ENCODE measurements around the gene ACACB. TPM values are rescaled to one million over a fixed set of nuclear protein-coding genes. Genes with fewer than 3 reads are reported as not detected.

The ACACB gene
- total RNA-seq, 6 experiments from 2014 or later = 107 to 237 (median 187) TPM

DNA sequence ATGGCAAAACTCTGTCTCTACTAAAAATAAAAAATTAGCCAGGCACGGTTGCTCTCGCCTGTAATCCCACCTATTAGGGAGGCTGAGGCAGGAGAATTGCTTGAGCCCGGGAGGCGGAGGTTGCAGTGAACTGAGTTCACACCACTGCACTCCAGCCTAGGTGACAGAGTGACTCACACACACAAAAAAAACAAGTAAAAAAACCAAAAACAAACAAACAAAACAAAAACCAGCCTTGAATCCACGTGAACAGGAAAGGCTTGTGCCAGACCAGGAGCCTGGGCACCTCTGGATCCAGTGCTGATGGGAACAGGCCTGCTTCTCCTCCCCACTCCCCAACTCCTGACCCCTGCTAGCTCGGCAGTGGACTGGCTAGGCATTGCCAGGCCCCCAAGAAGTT, 189.2 kb downstream of the ACACB start:
- Histone ChIP-seq H3K4me1 (peaks cover 0 to 23% (median under 1%) of the 10 kb centered on the region in 4 donors), H3K27ac (no peak overlapping the region), H3K9me3 (no peaks in the 10 kb centered on the region), H3K4me3 (no peak overlapping the region), H3K36me3 (no peaks in the 10 kb centered on the region), H3K27me3 (no peaks in the 10 kb centered on the region)
- intact Hi-C loops (cut with DNase I) = no loop called here
- ATAC-seq (peak in 2 of 4 donors; percentile 9 to 33), DNase-seq (no peak)
- 27% methylated on average over 4 of the region's 6 CpGs for WGBS (ENCODE audit: insufficient coverage, low coverage, low lambda C conversion rate, missing lambda C conversion rate)
- TF ChIP-seq CTCF (IDR thresholded peaks at IDR 0.05) (no peak), POLR2A (IDR thresholded peaks at IDR 0.05) (no peak)

DNA sequence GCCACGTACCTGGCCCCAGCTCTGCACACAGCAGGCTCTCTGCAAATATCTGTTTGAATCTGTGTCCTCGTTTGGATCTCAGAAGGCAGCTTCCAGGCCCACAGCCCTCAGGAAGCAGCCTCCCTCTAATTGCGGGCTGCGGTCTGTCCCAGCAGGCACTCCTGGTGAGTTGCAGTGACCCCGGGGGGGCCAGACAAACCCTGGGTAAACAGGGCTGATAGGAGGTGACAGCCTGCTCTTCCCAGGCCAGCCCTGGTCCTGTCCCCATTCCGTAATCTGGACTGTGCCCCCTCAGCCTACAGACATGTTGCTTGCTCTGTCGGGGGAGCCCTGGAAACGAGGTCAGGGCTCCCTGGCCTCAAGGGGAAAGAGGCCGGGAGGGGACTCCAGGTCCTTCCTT, 190.7 kb downstream of the ACACB start:
- no peak overlapping the region for H3K4me3 ChIP-seq
- no peaks in the 10 kb centered on the region for H3K36me3 ChIP-seq
- H3K27me3 ChIP-seq = no peaks in the 10 kb centered on the region
- no peaks in the 10 kb centered on the region for H3K9me3 ChIP-seq
- no peak for DNase-seq
- ATAC-seq = peak; percentile 24 to 39 (median 32)
- H3K27ac ChIP-seq = no peak overlapping the region
- 17% methylated on average over 1 of the region's 9 CpGs for WGBS (ENCODE audit: insufficient coverage, low coverage, low lambda C conversion rate, missing lambda C conversion rate)
- intact Hi-C loops (cut with DNase I) = no loop called here
- peaks cover 0 to 23% (median under 1%) of the 10 kb centered on the region in 4 donors for H3K4me1 ChIP-seq
- no peak for TF ChIP-seq POLR2A (IDR thresholded peaks at IDR 0.05)
- no peak for TF ChIP-seq CTCF (IDR thresholded peaks at IDR 0.05)

DNA sequence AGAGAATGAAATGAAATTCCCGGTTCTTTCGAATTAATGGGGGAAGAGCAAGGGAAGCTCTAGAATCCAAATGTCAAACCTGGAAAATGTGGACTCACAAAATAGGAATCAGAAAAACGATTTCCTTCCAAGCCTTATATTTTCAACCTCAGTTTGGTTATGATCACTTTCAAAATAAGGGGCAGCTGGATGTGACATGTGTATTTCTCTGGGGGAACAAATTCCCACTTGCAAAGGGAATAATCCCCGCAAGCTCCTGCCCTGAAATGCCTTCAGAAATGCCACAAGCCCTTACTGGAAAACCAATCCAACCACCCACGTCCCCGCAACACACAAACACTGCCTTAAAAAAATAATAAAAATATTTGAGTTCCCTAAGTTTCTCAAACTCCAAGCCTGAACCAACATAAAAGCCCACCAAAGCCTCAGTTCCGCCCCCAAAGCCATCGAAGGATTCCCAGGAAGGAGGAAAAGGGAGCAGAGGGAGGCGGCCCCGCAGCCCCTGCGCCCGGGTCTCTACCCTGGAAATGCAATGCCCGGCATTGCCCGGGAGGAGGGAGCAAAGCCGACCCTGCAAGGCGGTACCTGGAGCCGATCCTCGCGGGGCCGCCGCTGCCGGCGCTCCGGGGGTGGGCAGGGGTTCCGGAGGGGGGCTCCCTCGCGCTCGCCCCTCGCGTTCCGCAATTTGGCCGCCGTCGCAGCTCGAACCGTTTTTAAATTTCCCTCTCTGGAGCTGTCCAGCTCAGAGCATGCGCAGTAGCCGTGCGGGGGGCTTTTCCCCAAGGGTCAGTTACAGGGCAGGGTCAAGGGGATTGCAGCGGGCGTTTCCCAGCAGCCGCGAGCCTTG, 192.4 kb downstream of the ACACB start, which contains the start of gene FOXN4:
Gene FOXN4, minus strand, starts transcription at position 751 of the 847 bp plus-strand sequence. CDS start 963 bp downstream, outside the sequence.
- WGBS (ENCODE audit: insufficient coverage, low coverage, low lambda C conversion rate, missing lambda C conversion rate) = 4% methylated on average over 16 of the region's 43 CpGs
- DNase-seq (no peak), ATAC-seq (no peak)
- H3K9me3 ChIP-seq = no peaks in the 10 kb centered on the region
- TF ChIP-seq CTCF (IDR thresholded peaks at IDR 0.05) (no peak), POLR2A (IDR thresholded peaks at IDR 0.05) (no peak)
- peaks cover 0 to 13% (median under 1%) of the 10 kb centered on the region in 4 donors for H3K4me1 ChIP-seq
- intact Hi-C loops (cut with DNase I) = no loop called here
- H3K36me3 ChIP-seq = no peaks in the 10 kb centered on the region
- H3K4me3 ChIP-seq = peak within 1 kb of the TSS; percentile 16 to 45 (median 31)
- no peaks in the 10 kb centered on the region for H3K27me3 ChIP-seq
- H3K27ac ChIP-seq = no peak within 1 kb of the TSS

DNA sequence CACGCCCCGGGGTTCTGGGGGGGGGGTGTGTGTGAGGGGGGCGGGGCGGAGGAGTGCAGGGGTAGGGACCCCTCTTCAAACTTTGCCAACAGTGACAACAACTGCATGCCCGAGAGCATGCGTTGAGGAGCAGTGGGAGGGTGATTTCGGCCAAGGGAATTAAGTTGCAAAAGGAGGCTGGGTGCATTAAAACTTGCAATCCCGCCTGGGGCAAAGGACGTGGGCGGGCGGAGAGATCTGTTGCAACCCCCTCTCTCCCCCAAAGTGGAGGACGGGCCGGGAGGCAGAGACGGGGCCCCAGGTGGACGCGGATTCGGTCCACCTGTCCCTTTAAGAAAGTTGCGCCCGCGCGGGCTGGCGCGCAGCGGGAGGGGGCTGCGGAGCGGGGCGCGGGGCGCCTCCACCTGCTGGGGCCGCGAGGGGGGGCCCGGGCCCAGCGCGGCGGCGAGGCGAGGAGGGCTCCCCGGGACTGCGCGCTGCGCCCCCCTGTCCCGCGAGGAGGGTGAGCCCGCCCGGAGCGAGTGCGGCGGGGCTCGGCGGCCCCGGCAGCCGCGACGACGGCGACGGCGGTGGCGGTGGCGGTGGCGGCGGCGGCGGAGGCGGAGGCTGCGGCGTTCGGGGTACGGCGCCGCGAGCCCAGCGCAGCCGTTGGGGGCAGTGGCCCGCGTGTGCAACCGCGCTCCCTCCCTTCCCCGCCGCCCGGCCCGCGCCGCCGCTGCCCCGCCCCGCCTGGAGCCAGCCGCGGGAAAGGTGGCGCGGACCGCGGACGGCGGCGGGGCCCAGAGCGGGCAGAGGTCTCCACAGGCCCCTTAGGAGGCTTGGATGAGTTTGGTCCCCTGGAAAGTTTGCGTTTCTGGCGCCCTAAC, 193.2 kb downstream of the ACACB start:
- ATAC-seq = peak; percentile 36 to 65 (median 64)
- Histone ChIP-seq H3K27ac (no peak overlapping the region), H3K36me3 (no peaks in the 10 kb centered on the region), H3K27me3 (no peaks in the 10 kb centered on the region), H3K9me3 (no peaks in the 10 kb centered on the region), H3K4me1 (peaks cover 0 to 13% (median under 1%) of the 10 kb centered on the region in 4 donors), H3K4me3 (peak overlapping the region; percentile 16 to 45 (median 31))
- no peak for DNase-seq
- WGBS (ENCODE audit: insufficient coverage, low coverage, low lambda C conversion rate, missing lambda C conversion rate) = 0% methylated on average over 15 of the region's 99 CpGs
- intact Hi-C loops (cut with DNase I) = no loop called here
- TF ChIP-seq POLR2A (IDR thresholded peaks at IDR 0.05) (no peak), CTCF (IDR thresholded peaks at IDR 0.05) (no peak)
